SU-DHL-6 (cell line): Measurements from ENCODE around the gene SKOR1.

Experiments used
- H2AFZ ChIP-seq: fragments of 200-600 bp; sonication (generic); 2 replicates; pipeline ENCODE4 v1.6.1; 2014; ENCODE audit warnings: low read depth, mild to moderate bottlenecking, moderate library complexity, mixed read lengths, antibody characterized with exemption, low read length; ENCODE audit not compliant: severe bottlenecking
- H3F3A ChIP-seq: fragments of 200-600 bp; shearing (Covaris generic); 2 replicates; pipeline ENCODE4 v1.6.0; 2016; ENCODE audit warnings: antibody characterized with exemption, mild to moderate bottlenecking; ENCODE audit not compliant: insufficient read depth
- H3K27ac ChIP-seq: fragments of 200-600 bp; sonication (generic); 2 replicates; pipeline ENCODE4 v1.5.1; 2016; ENCODE audit warnings: low read depth, mild to moderate bottlenecking, low read length, moderate library complexity, mixed read lengths
- H3K27me3 ChIP-seq: fragments of 200-600 bp; sonication (generic), shearing (Covaris generic); 2 replicates; pipeline ENCODE4 v1.6.0; 2014; ENCODE audit warnings: mild to moderate bottlenecking, low read length
- H3K36me3 ChIP-seq: fragments of 200-600 bp; sonication (generic); 2 replicates; pipeline ENCODE4 v1.6.1; 2014; ENCODE audit warnings: mild to moderate bottlenecking, low read length, mixed read lengths
- H3K4me2 ChIP-seq: fragments of 300-600, 200-600 bp; shearing (Covaris generic), sonication (generic); 2 replicates; pipeline ENCODE4 v1.6.0; 2014; ENCODE audit warnings: low read length, low read depth, mild to moderate bottlenecking; ENCODE audit not compliant: poor library complexity, severe bottlenecking
- H3K4me3 ChIP-seq: fragments of 200-600 bp; sonication (generic); 2 replicates; pipeline ENCODE4 v1.5.1; 2014; ENCODE audit warnings: antibody characterized with exemption, low read length, mild to moderate bottlenecking, mixed read lengths; ENCODE audit not compliant: insufficient read depth, poor library complexity, severe bottlenecking
- H3K79me2 ChIP-seq: fragments of 200-600 bp; sonication (generic); 2 replicates; pipeline ENCODE4 v1.6.1; 2014; ENCODE audit warnings: mild to moderate bottlenecking, low read length, moderate library complexity; ENCODE audit not compliant: insufficient read depth
- H3K9ac ChIP-seq: fragments of 200-600 bp; sonication (generic); 2 replicates; pipeline ENCODE4 v1.7.0; 2014; ENCODE audit warnings: mild to moderate bottlenecking, low read length
- H3K9me2 ChIP-seq: fragments of 200-600 bp; sonication (generic); replicated peaks from 2 replicates; pipeline ENCODE4 v1.6.1; 2014; ENCODE audit warnings: low read length; ENCODE audit not compliant: insufficient read depth
- H3K9me3 ChIP-seq: fragments of 200-600 bp; sonication (generic); 2 replicates; pipeline ENCODE4 v1.6.1; 2014; ENCODE audit warnings: low read length, mixed read lengths; ENCODE audit not compliant: insufficient read depth
- H4K20me1 ChIP-seq: fragments of 200-600 bp; sonication (generic); 2 replicates; pipeline ENCODE4 v1.6.1; 2014; ENCODE audit warnings: low read depth, mild to moderate bottlenecking, antibody characterized with exemption, low read length, moderate library complexity, mixed read lengths
- CTCF ChIP-seq: fragments of 200-600 bp; sonication (generic); IDR thresholded peaks from one replicate; pipeline ENCODE4 v1.5.1; 2017; ENCODE audit warnings: antibody characterized with exemption, mild to moderate bottlenecking, low read length, moderate library complexity; ENCODE audit not compliant: insufficient read depth, poor library complexity, severe bottlenecking
- EZH2phosphoT487 ChIP-seq: fragments of 200-600 bp; sonication (generic), shearing (Covaris generic); conservative IDR thresholded peaks from 2 replicates; pipeline ENCODE4 v1.6.1; 2018; ENCODE audit warnings: mild to moderate bottlenecking, antibody characterized with exemption, low read length, moderate library complexity, mixed read lengths

The SKOR1 gene

DNA sequence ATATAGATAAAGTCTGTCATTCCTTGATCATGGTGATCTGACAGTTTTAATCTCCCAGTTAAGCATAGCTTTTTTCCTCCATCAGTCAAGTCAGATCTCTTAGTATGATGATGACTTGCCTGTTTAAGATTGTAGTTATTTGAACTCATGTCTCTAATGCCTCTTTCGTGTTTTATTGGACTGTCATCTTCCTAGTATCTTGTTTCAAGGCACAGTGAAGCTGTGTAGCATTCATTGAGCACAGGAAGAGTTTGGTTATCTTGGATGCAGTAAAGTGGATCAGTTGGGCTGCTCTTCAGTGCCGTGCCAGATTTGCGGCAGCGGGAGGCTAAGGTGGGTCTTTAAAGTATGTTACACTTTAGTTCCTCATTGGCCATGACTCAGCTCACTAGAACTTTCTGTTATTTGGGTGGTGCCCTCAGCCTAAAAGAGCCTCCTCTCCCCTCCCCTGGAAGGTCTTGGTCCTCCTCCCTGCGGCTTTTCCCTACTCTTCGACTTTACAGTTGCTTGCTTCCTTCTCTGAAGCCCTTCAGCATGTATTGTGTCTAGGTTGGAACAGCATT lies 45.7 kb upstream of the SKOR1 start:
- Histone ChIP-seq H2AFZ (no peak overlapping the region), H3K27ac (no peak overlapping the region), H3K4me2 (no peak overlapping the region), H3K36me3 (no peaks in the 10 kb centered on the region), H3K4me3 (no peak overlapping the region), H3K9ac (no peak overlapping the region), H3K9me3 (no peaks in the 10 kb centered on the region), H3F3A (peaks cover 13% of the 10 kb centered on the region), H3K27me3 (no peaks in the 10 kb centered on the region), H3K9me2 (no peaks in the 10 kb centered on the region), H4K20me1 (no peaks in the 10 kb centered on the region), H3K79me2 (no peaks in the 10 kb centered on the region)
- TF ChIP-seq EZH2phosphoT487 (no peak), CTCF (no peak)

GRCh38 chr15:67781061-67781460 lies 44.2 kb upstream of the SKOR1 start:
- H3K4me2 ChIP-seq: no peak overlapping the region
- H3K27ac ChIP-seq: no peak overlapping the region
- no peaks in the 10 kb centered on the region for H3K9me2 ChIP-seq
- H3K9me3 ChIP-seq: no peaks in the 10 kb centered on the region
- no peaks in the 10 kb centered on the region for H3K79me2 ChIP-seq
- no peak overlapping the region for H3K9ac ChIP-seq
- no peaks in the 10 kb centered on the region for H3K27me3 ChIP-seq
- no peaks in the 10 kb centered on the region for H4K20me1 ChIP-seq
- no peak for TF ChIP-seq CTCF
- TF ChIP-seq EZH2phosphoT487: no peak
- no peak overlapping the region for H2AFZ ChIP-seq
- H3K36me3 ChIP-seq: no peaks in the 10 kb centered on the region
- peaks cover 16% of the 10 kb centered on the region for H3F3A ChIP-seq
- H3K4me3 ChIP-seq: no peak overlapping the region

- Histone ChIP-seq H4K20me1 (no peaks in the 10 kb centered on the region), H3K9ac (no peak overlapping the region)
These were observed 43.2 kb upstream of the SKOR1 start for GRCh38 chr15:67781907-67782690.

More at GRCh38 chr15:67781907-67782690, 43.2 kb upstream of the SKOR1 start:
- peaks cover 16% of the 10 kb centered on the region for H3F3A ChIP-seq
- H3K4me2 ChIP-seq: no peak overlapping the region
- H3K9me3 ChIP-seq: no peaks in the 10 kb centered on the region
- H2AFZ ChIP-seq: no peak overlapping the region
- no peaks in the 10 kb centered on the region for H3K36me3 ChIP-seq
- no peak overlapping the region for H3K4me3 ChIP-seq
- no peak overlapping the region for H3K27ac ChIP-seq
- H3K79me2 ChIP-seq: no peaks in the 10 kb centered on the region
- no peaks in the 10 kb centered on the region for H3K27me3 ChIP-seq
- TF ChIP-seq CTCF: no peak
- no peak for TF ChIP-seq EZH2phosphoT487
- H3K9me2 ChIP-seq: no peaks in the 10 kb centered on the region
